GM10847 (cell line): ENCODE measurements around the gene ADISSP.
A peak's percentile ranks its signal among the peaks of the same experiment; 100 is the strongest.

Experiments
- POLR2A ChIP-seq: IDR thresholded peaks from 2 replicates; pipeline ENCODE4 v1.6.1; 2011; ENCODE audit not compliant: insufficient read length; ENCODE audit errors: extremely low read depth

Gene ADISSP

GRCh38 chr20:3801846-3802245 is 34.3 kb upstream of the ADISSP start:
- TF ChIP-seq POLR2A: no peak

GRCh38 chr20:3801299-3801698 is 33.7 kb upstream of the ADISSP start:
- no peak for TF ChIP-seq POLR2A

- TF ChIP-seq POLR2A: no peak
Measured at GRCh38 chr20:3800878-3801260, 33.3 kb upstream of the ADISSP start.

GRCh38 chr20:3800256-3800877 is 32.8 kb upstream of the ADISSP start:
- TF ChIP-seq POLR2A: no peak

- no peak for TF ChIP-seq POLR2A
Measured at GRCh38 chr20:3798908-3799248, 31.3 kb upstream of the ADISSP start.

- no peak for TF ChIP-seq POLR2A
Measured at GRCh38 chr20:3798373-3798768, 30.8 kb upstream of the ADISSP start.

- no peak for TF ChIP-seq POLR2A
Measured at GRCh38 chr20:3797592-3798372, 30.2 kb upstream of the ADISSP start.

- TF ChIP-seq POLR2A: no peak
Measured at GRCh38 chr20:3797226-3797545, 29.6 kb upstream of the ADISSP start.

- TF ChIP-seq POLR2A: no peak
Measured at GRCh38 chr20:3796477-3797225, 29.1 kb upstream of the ADISSP start.

GRCh38 chr20:3795511-3796468 is 28.2 kb upstream of the ADISSP start, which contains the start of gene CDC25B:
Gene CDC25B, plus strand, starts transcription at chr20:3796310. Its CDS starts 222 bp downstream, at chr20:3796532.
- TF ChIP-seq POLR2A: peak; percentile 41

GRCh38 chr20:3794701-3795420 is 27.3 kb upstream of the ADISSP start:
- no peak for TF ChIP-seq POLR2A

- TF ChIP-seq POLR2A: no peak
Measured at GRCh38 chr20:3788685-3789155, 21.2 kb upstream of the ADISSP start.

- TF ChIP-seq POLR2A: no peak
Measured at GRCh38 chr20:3787324-3788014, 19.9 kb upstream of the ADISSP start.
